ENCODE measurements around the gene SLC9A7.

SLC9A7 gene

GRCh38 chrX:46637938-46638337, 121.0 kb downstream of the SLC9A7 start (continued):
- TF ChIP-seq PBX3 (CRISPR knock-in tag; IDR thresholded peaks at IDR 0.05): no peak
- TF ChIP-seq ZXDB (tag by site-specific recombination; IDR thresholded peaks at IDR 0.05): no peak
- TF ChIP-seq ZNF214 (tag by site-specific recombination; IDR thresholded peaks at IDR 0.05; ENCODE audit: borderline replicate concordance): no peak

- H3K4me1 ChIP-seq (ENCODE audit: control insufficient read depth, insufficient read depth, low read length): no peaks in the 10 kb centered on the region
- H3K4me3 ChIP-seq (ENCODE audit: low read depth, low read length): no peak overlapping the region
- no peak overlapping the region for H3K27ac ChIP-seq (ENCODE audit: extremely low read depth, low read depth, low read length)
- CTCF ChIA-PET: interaction anchor here (1.4 kb wide), 1 partner anchor 12 kb away, joined by 3 read pairs; no protein-coding TSS in a partner anchor
- POLR2A ChIA-PET: no interaction called here
- H3K9me3 ChIP-seq (ENCODE audit: control insufficient read depth, insufficient read depth, low read depth, low read length): no peaks in the 10 kb centered on the region
- TF ChIP-seq ZNF274 (IDR thresholded peaks at IDR 0.05; ENCODE audit: low read length): no peak
- TF ChIP-seq ZNF274 (tag by site-specific recombination; IDR thresholded peaks at IDR 0.05; ENCODE audit: borderline replicate concordance): no peak
- TF ChIP-seq TRIM28 (IDR thresholded peaks at IDR 0.05; ENCODE audit: borderline replicate concordance, low read length): no peak
- TF ChIP-seq ZBTB26 (tag by site-specific recombination; optimal IDR thresholded peaks at IDR 0.05): no peak
- no peak for TF ChIP-seq ZNF776 (tag by site-specific recombination; IDR thresholded peaks at IDR 0.05; ENCODE audit: borderline replicate concordance)
- TF ChIP-seq KLF16 (tag by site-specific recombination; IDR thresholded peaks at IDR 0.05): no peak
- TF ChIP-seq ZNF223 (tag by site-specific recombination; IDR thresholded peaks at IDR 0.05): no peak
- no peaks in the 10 kb centered on the region for H3K36me3 ChIP-seq (ENCODE audit: control insufficient read depth in 2 of 2, insufficient read depth in 1 of 2, low read length in 2 of 2)
These were observed 122.7 kb downstream of the SLC9A7 start for GRCh38 chrX:46636223-46636622.

GRCh38 chrX:46635186-46635585, 123.7 kb downstream of the SLC9A7 start:
- TF ChIP-seq ZNF707 (tag by site-specific recombination; IDR thresholded peaks at IDR 0.05) (no peak), MZF1 (tag by site-specific recombination; IDR thresholded peaks at IDR 0.05; ENCODE audit: borderline replicate concordance) (no peak), ZNF239 (tag by site-specific recombination; IDR thresholded peaks at IDR 0.05) (no peak), PRDM10 (tag by site-specific recombination; IDR thresholded peaks at IDR 0.05) (no peak), EGR2 (tag by site-specific recombination; IDR thresholded peaks at IDR 0.05; ENCODE audit: low read depth) (no peak), ZNF660 (tag by site-specific recombination; IDR thresholded peaks at IDR 0.05) (no peak), ZFHX2 (tag by site-specific recombination; conservative IDR thresholded peaks at IDR 0.05) (no peak), ZNF558 (tag by site-specific recombination; IDR thresholded peaks at IDR 0.05) (no peak), ZNF157 (tag by site-specific recombination; IDR thresholded peaks at IDR 0.05) (no peak), ZNF777 (tag by site-specific recombination; IDR thresholded peaks at IDR 0.05; ENCODE audit: borderline replicate concordance) (no peak), ZNF571 (tag by site-specific recombination; IDR thresholded peaks at IDR 0.05) (no peak), PRDM6 (tag by site-specific recombination; IDR thresholded peaks at IDR 0.05) (no peak), ZNF148 (tag by site-specific recombination; IDR thresholded peaks at IDR 0.05; ENCODE audit: borderline replicate concordance) (no peak), SCRT1 (tag by site-specific recombination; IDR thresholded peaks at IDR 0.05; ENCODE audit: borderline replicate concordance) (no peak), ZNF48 (tag by site-specific recombination; IDR thresholded peaks at IDR 0.05) (no peak)
- H3K36me3 ChIP-seq (ENCODE audit: control insufficient read depth in 2 of 2, insufficient read depth in 1 of 2, low read length in 2 of 2): no peaks in the 10 kb centered on the region
- ChIA-PET CTCF (interaction anchor here (0.6 to 0.7 kb wide), 2 partner anchors 119 to 556 kb away, joined by 3 read pairs; no protein-coding TSS in a partner anchor), POLR2A (no interaction called here)
- no peak overlapping the region for H3K27ac ChIP-seq (ENCODE audit: extremely low read depth, low read depth, low read length)
- no peak overlapping the region for H3K4me3 ChIP-seq (ENCODE audit: low read depth, low read length)
- H3K9me3 ChIP-seq (ENCODE audit: control insufficient read depth, insufficient read depth, low read depth, low read length): no peaks in the 10 kb centered on the region
- no peaks in the 10 kb centered on the region for H3K4me1 ChIP-seq (ENCODE audit: control insufficient read depth, insufficient read depth, low read length)
